H1 (cell line): Measurements from ENCODE around the gene ORC6. TPM values are rescaled to one million over a fixed set of nuclear protein-coding genes. Genes with fewer than 3 reads are reported as not detected.

Experiments
- CHD7 ChIP-seq: fragments of 300-600 bp; sonication (generic); IDR thresholded peaks from 2 replicates; pipeline ENCODE4 v1.7.1; 2012; ENCODE audit warnings: low read length, moderate library complexity, mild to moderate bottlenecking, inconsistent platforms; ENCODE audit not compliant: insufficient replicate concordance
- EP300 ChIP-seq, 2 experiments: IDR thresholded peaks; 1 replicate in 1 of 2; 2 replicates in 1 of 2; pipeline ENCODE4 v1.6.1; 2011 to 2012; ENCODE audit warnings: low read depth in 2 of 2, low read length in 2 of 2, mild to moderate bottlenecking in 2 of 2, borderline replicate concordance in 1 of 2, inconsistent platforms in 1 of 2, moderate library complexity in 1 of 2
- HDAC6 ChIP-seq: IDR thresholded peaks from one replicate; pipeline ENCODE4 v1.7.1; 2012; ENCODE audit warnings: low read depth, mild to moderate bottlenecking, inconsistent platforms, low read length, moderate library complexity
- KDM1A ChIP-seq: fragments of 200-600, 300-600 bp; sonication (generic); IDR thresholded peaks from 2 replicates; pipeline ENCODE4 v1.7.1; 2016; ENCODE audit warnings: mild to moderate bottlenecking, low read length, borderline replicate concordance
- RNF2 ChIP-seq: fragments of 200-900, 300-1000 bp; sonication (generic); IDR thresholded peaks from 2 replicates; pipeline ENCODE4 v1.7.1; 2016; ENCODE audit warnings: borderline replicate concordance, low read depth, mild to moderate bottlenecking, antibody characterized with exemption, low read length; ENCODE audit not compliant: poor library complexity, severe bottlenecking; ENCODE audit errors: missing control alignments
- SP1 ChIP-seq: IDR thresholded peaks from 2 replicates; pipeline ENCODE4 v1.6.1; 2011; ENCODE audit warnings: low read depth, low read length
- SP2 ChIP-seq: IDR thresholded peaks from 2 replicates; pipeline ENCODE4 v1.6.1; 2012; ENCODE audit warnings: mild to moderate bottlenecking, low read length, inconsistent platforms
- YY1 ChIP-seq: IDR thresholded peaks from 2 replicates; pipeline ENCODE4 v1.6.1; 2011; ENCODE audit warnings: low read depth, mild to moderate bottlenecking, low read length
- ZNF274 ChIP-seq: IDR thresholded peaks from 2 replicates; pipeline ENCODE4 v1.7.0; 2012; ENCODE audit warnings: low read length, borderline replicate concordance; ENCODE audit errors: extremely low read depth
- polyA plus RNA-seq, 7 experiments: library from polyadenylated mRNA; depleted of rRNA in 3 of 7; stranded (reverse) in 5 of 7; unstranded in 2 of 7; fragments of >200 nt in 5 of 7; fragments of 200-250 nt in 2 of 7; gene quantifications; 1 replicate in 5 of 7; 2 replicates in 1 of 7; 4 replicates in 1 of 7; pipeline versions ENCODE4 v1.2.1 to v1.2.3, GENCODE V29; 2011 to 2013; ENCODE audit warnings: missing spikeins in 2 of 7, mixed read lengths in 2 of 7
- total RNA-seq: library from RNA; stranded (reverse); fragmentation: NEBNext Ultra II Directional; extraction: Animal tissue kit (Norgen Biotek cat#: 25700); gene quantifications from 2 replicates; pipeline ENCODE4 v1.2.1, GENCODE V29; 2021

The ORC6 gene
- total and polyA plus RNA-seq, 2 of the 8 experiments (the other 6 are each of a cell fraction or from before 2014, with no cell fraction given), result 41.8 to 67.4 TPM

- TF ChIP-seq CHD7 (no peak), RNF2 (no peak), SP1 (peak; percentile 90), ZNF274 (no peak), EP300 (IDR thresholded peaks at IDR 0.05; ENCODE audit: borderline replicate concordance in 1 of 2, low read depth in 2 of 2, low read length in 2 of 2) (no peak), KDM1A (no peak), YY1 (0 out of 2 replicates have a peak, but pooled peaks have one; percentile 46), HDAC6 (no peak), SP2 (peak; percentile 57)
Measured at GRCh38 chr16:46689365-46690280, at the start of gene ORC6 (continued).
